NB4 (cell line): ENCODE data around the gene FIG4.

Experiments
- MYC ChIP-seq: IDR thresholded peaks from 2 replicates; pipeline ENCODE4 v1.6.1; 2011; ENCODE audit warnings: low read depth, low read length
- POLR2A ChIP-seq: IDR thresholded peaks from 2 replicates; pipeline ENCODE4 v1.6.1; 2011; ENCODE audit warnings: mild to moderate bottlenecking; ENCODE audit not compliant: insufficient read length; ENCODE audit errors: extremely low read depth
- TF ChIP-seq, protein P1 (sequence below): IDR thresholded peaks from one replicate; pipeline ENCODE4 v1.5.1; 2012; ENCODE audit warnings: low read depth, low read length
- TF ChIP-seq, protein P2 (sequence below): IDR thresholded peaks from 2 replicates; pipeline ENCODE4 v1.6.1; 2011; ENCODE audit warnings: low read depth, low read length

DNA sequence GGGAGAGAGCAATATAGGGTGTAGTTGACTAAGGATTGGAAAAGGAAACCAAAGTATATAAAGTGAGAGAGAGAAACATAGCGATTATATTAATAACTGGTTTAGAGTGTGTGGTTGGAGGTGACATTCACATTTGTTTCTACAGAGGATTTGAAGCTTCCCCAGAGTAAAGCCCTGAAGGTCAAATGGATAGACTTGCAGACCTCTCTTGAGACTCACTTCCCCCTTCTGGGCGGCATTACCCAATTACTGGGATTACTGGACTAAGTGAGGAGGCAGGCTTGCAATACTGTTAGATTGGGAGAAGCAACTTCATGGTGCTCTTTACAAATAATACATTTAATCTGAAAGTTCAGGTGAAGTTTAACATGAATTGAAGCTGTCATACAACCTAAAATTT, 10.7 kb downstream of the FIG4 start:
- TF ChIP-seq, protein P1, sequence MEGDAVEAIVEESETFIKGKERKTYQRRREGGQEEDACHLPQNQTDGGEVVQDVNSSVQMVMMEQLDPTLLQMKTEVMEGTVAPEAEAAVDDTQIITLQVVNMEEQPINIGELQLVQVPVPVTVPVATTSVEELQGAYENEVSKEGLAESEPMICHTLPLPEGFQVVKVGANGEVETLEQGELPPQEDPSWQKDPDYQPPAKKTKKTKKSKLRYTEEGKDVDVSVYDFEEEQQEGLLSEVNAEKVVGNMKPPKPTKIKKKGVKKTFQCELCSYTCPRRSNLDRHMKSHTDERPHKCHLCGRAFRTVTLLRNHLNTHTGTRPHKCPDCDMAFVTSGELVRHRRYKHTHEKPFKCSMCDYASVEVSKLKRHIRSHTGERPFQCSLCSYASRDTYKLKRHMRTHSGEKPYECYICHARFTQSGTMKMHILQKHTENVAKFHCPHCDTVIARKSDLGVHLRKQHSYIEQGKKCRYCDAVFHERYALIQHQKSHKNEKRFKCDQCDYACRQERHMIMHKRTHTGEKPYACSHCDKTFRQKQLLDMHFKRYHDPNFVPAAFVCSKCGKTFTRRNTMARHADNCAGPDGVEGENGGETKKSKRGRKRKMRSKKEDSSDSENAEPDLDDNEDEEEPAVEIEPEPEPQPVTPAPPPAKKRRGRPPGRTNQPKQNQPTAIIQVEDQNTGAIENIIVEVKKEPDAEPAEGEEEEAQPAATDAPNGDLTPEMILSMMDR, result no peak
- TF ChIP-seq POLR2A, result no peak
- TF ChIP-seq, protein P2, sequence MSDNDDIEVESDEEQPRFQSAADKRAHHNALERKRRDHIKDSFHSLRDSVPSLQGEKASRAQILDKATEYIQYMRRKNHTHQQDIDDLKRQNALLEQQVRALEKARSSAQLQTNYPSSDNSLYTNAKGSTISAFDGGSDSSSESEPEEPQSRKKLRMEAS, result no peak
- TF ChIP-seq MYC, result no peak
